H9 (cell line): ENCODE data around the gene SLC34A3. TPM values are rescaled to one million over a fixed set of nuclear protein-coding genes. Genes with fewer than 3 reads are reported as not detected.

Experiments used
- DNase-seq: peaks from one replicate; pipeline ENCODE4 v3.0.0-alpha.2; 2017
- H2AFZ ChIP-seq: one replicate; pipeline ENCODE4 v1.6.1; 2013; ENCODE audit warnings: mild to moderate bottlenecking, low read length, control low read depth, moderate library complexity
- H2AK5ac ChIP-seq: 2 replicates; pipeline ENCODE4 v1.6.1; 2013; ENCODE audit warnings: low read length, control low read depth, mixed read lengths; ENCODE audit not compliant: insufficient read length
- H2BK120ac ChIP-seq: one replicate; pipeline ENCODE4 v1.6.1; 2013; ENCODE audit warnings: low read depth, mild to moderate bottlenecking, low read length, control low read depth, inconsistent platforms; ENCODE audit not compliant: poor library complexity, severe bottlenecking
- H2BK12ac ChIP-seq: 2 replicates; pipeline ENCODE4 v1.6.1; 2013; ENCODE audit warnings: low read length, control low read depth, mixed read lengths, low read depth; ENCODE audit not compliant: insufficient read length
- H2BK15ac ChIP-seq: 2 replicates; pipeline ENCODE4 v1.6.1; 2013; ENCODE audit warnings: low read depth, low read length, control low read depth
- H2BK20ac ChIP-seq: one replicate; pipeline ENCODE4 v1.6.1; 2013; ENCODE audit warnings: low read depth, mild to moderate bottlenecking, low read length, control low read depth, inconsistent platforms; ENCODE audit not compliant: poor library complexity, severe bottlenecking
- H2BK5ac ChIP-seq: 2 replicates; pipeline ENCODE4 v1.6.1; 2013; ENCODE audit warnings: low read length, control low read depth, mixed read lengths; ENCODE audit not compliant: insufficient read length
- H3K14ac ChIP-seq: 2 replicates; pipeline ENCODE4 v1.6.1; 2013; ENCODE audit warnings: low read length, control low read depth; ENCODE audit not compliant: insufficient read depth
- H3K18ac ChIP-seq: 2 replicates; pipeline ENCODE4 v1.6.1; 2013; ENCODE audit warnings: low read depth, mild to moderate bottlenecking, mixed read lengths, low read length, control low read depth; ENCODE audit not compliant: insufficient read length
- H3K23ac ChIP-seq: 2 replicates; pipeline ENCODE4 v1.6.1; 2013; ENCODE audit warnings: low read length, control low read depth, mixed read lengths, low read depth; ENCODE audit not compliant: insufficient read length
- H3K23me2 ChIP-seq: 2 replicates; pipeline ENCODE4 v1.6.1; 2013; ENCODE audit warnings: low read depth, mild to moderate bottlenecking, mixed read lengths, low read length, control low read depth; ENCODE audit not compliant: insufficient read length, poor library complexity, severe bottlenecking
- H3K27ac ChIP-seq: 2 replicates; pipeline ENCODE4 v1.5.1; 2013; ENCODE audit warnings: low read length, control low read depth, mixed read lengths, low read depth; ENCODE audit not compliant: insufficient read length
- H3K27me3 ChIP-seq: 2 replicates; pipeline ENCODE4 v1.6.1; 2013; ENCODE audit warnings: low read length, control low read depth, inconsistent platforms; ENCODE audit not compliant: insufficient read depth
- H3K4ac ChIP-seq: 2 replicates; pipeline ENCODE4 v1.6.1; 2013; ENCODE audit warnings: low read depth, mild to moderate bottlenecking, control low read depth, inconsistent platforms, low read length, moderate library complexity
- H3K4me1 ChIP-seq: 2 replicates; pipeline ENCODE4 v1.6.1; 2013; ENCODE audit warnings: low read length, control low read depth, inconsistent platforms; ENCODE audit not compliant: insufficient read depth
- H3K4me2 ChIP-seq: 2 replicates; pipeline ENCODE4 v1.6.1; 2013; ENCODE audit warnings: low read length, control low read depth, mixed read lengths; ENCODE audit not compliant: insufficient read length, insufficient read depth
- H3K56ac ChIP-seq: 2 replicates; pipeline ENCODE4 v1.6.1; 2013; ENCODE audit warnings: low read depth, mild to moderate bottlenecking, mixed read lengths, low read length, control low read depth; ENCODE audit not compliant: insufficient read length
- H3K79me1 ChIP-seq: 2 replicates; pipeline ENCODE4 v1.6.1; 2013; ENCODE audit warnings: low read depth, mild to moderate bottlenecking, moderate library complexity, low read length, control low read depth, inconsistent platforms; ENCODE audit not compliant: insufficient read depth, poor library complexity, severe bottlenecking
- H3K79me2 ChIP-seq: 2 replicates; pipeline ENCODE4 v1.6.1; 2013; ENCODE audit warnings: low read length, control low read depth, inconsistent platforms; ENCODE audit not compliant: insufficient read depth
- H3K9ac ChIP-seq: 2 replicates; pipeline ENCODE4 v1.6.1; 2013; ENCODE audit warnings: low read length, control low read depth, mixed read lengths; ENCODE audit not compliant: insufficient read length; ENCODE audit errors: extremely low read depth
- H3K9me3 ChIP-seq: one replicate; pipeline ENCODE4 v1.6.1; 2013; ENCODE audit warnings: low read depth, low read length, inconsistent platforms; ENCODE audit not compliant: control insufficient read depth
- H3T11ph ChIP-seq: one replicate; pipeline ENCODE4 v1.6.1; 2013; ENCODE audit warnings: mild to moderate bottlenecking, low read length, control low read depth, inconsistent platforms
- H4K20me1 ChIP-seq: one replicate; pipeline ENCODE4 v1.6.1; 2013; ENCODE audit not compliant: control insufficient read depth, insufficient read length, insufficient read depth
- H4K5ac ChIP-seq: 2 replicates; pipeline ENCODE4 v1.6.1; 2013; ENCODE audit warnings: low read depth, mild to moderate bottlenecking, mixed read lengths, low read length, control low read depth; ENCODE audit not compliant: insufficient read length
- H4K8ac ChIP-seq: replicated peaks from 2 replicates; pipeline ENCODE4 v1.6.1; 2013; ENCODE audit warnings: low read length, control low read depth, mixed read lengths, low read depth; ENCODE audit not compliant: insufficient read length
- H4K91ac ChIP-seq: 2 replicates; pipeline ENCODE4 v1.6.1; 2013; ENCODE audit warnings: low read depth, mild to moderate bottlenecking, moderate library complexity, mixed read lengths, low read length, control low read depth; ENCODE audit not compliant: insufficient read length
- H3K27ac Mint-ChIP-seq, 3 experiments: 2 replicates in 2 of 3; 3 replicates in 1 of 3; pipeline ENCODE4 v1.8.0; 2020 to 2021; ENCODE audit warnings: mixed read lengths in 3 of 3, mild to moderate bottlenecking in 1 of 3, moderate library complexity in 1 of 3
- H3K27me3 Mint-ChIP-seq: 2 replicates; pipeline ENCODE4 v1.8.0; 2021; ENCODE audit warnings: low read depth, mild to moderate bottlenecking, moderate library complexity, mixed read lengths
- H3K36me3 Mint-ChIP-seq, 3 experiments: 2 replicates in 2 of 3; 3 replicates in 1 of 3; pipeline ENCODE4 v1.8.0; 2020 to 2021; ENCODE audit warnings: low read depth in 3 of 3, mixed read lengths in 3 of 3; ENCODE audit not compliant: insufficient read depth in 1 of 3
- H3K4me1 Mint-ChIP-seq, 2 experiments: 2 replicates each; pipeline ENCODE4 v1.8.0; 2020; ENCODE audit warnings: mixed read lengths in 2 of 2
- H3K4me3 Mint-ChIP-seq, 2 experiments: 2 replicates in 1 of 2; 3 replicates in 1 of 2; pipeline ENCODE4 v1.8.0; 2020 to 2021; ENCODE audit warnings: mild to moderate bottlenecking in 2 of 2, mixed read lengths in 2 of 2, moderate library complexity in 1 of 2
- H3K9me3 Mint-ChIP-seq, 2 experiments: 2 replicates in 1 of 2; 3 replicates in 1 of 2; pipeline ENCODE4 v1.8.0; 2020; ENCODE audit warnings: mild to moderate bottlenecking in 2 of 2, mixed read lengths in 2 of 2, moderate library complexity in 1 of 2
- WGBS: extraction: QIAGEN DNeasy Blood & Tissue Kit; methylation state at CpG from one replicate; pipeline ENCODE4 v1.1.7; 2013; ENCODE audit warnings: missing lambda C conversion rate, low lambda C conversion rate, mixed read lengths; ENCODE audit not compliant: insufficient read length; ENCODE audit errors: extremely low coverage; 5-methylcytosine and 5-hydroxymethylcytosine counted together
- total RNA-seq: library from RNA; stranded (reverse); gene quantifications from 2 replicates; pipeline ENCODE4 v1.2.1, GENCODE V29; 2021
- TF ChIP-seq, protein P1 (sequence below): fragments of 200-600 bp; sonication (generic); conservative IDR thresholded peaks from 3 replicates; pipeline ENCODE4 v1.8.0; 2021; ENCODE audit warnings: antibody characterized with exemption, mild to moderate bottlenecking

The SLC34A3 gene
- total RNA-seq, 1 experiment from 2014 or later = not detected

GRCh38 chr9:137256856-137257255 is 26.2 kb downstream of the SLC34A3 start:
- Histone ChIP-seq H4K5ac (no peak overlapping the region), H3K9me3 (no peaks in the 10 kb centered on the region), H2AFZ (no peak overlapping the region), H3K79me2 (peaks cover 6% of the 10 kb centered on the region; the same call in 1 of the 2 replicates), H2BK12ac (no peak overlapping the region), H4K20me1 (no peaks in the 10 kb centered on the region), H3K79me1 (peaks cover 5% of the 10 kb centered on the region), H3T11ph (no peak overlapping the region), H4K91ac (no peak overlapping the region), H3K4ac (no peak overlapping the region), H3K14ac (no peak overlapping the region), H3K9ac (no peak overlapping the region), H2BK15ac (no peak overlapping the region), H3K27ac (no peak overlapping the region), H2BK20ac (no peak overlapping the region), H3K23me2 (peaks cover 14% of the 10 kb centered on the region), H3K4me2 (no peak overlapping the region), H3K23ac (no peak overlapping the region), H2BK5ac (no peak overlapping the region), H2AK5ac (no peak overlapping the region), H3K18ac (no peak overlapping the region), H2BK120ac (no peak overlapping the region), H3K4me1 (no peaks in the 10 kb centered on the region), H3K27me3 (no peaks in the 10 kb centered on the region), H4K8ac (no peak overlapping the region), H3K56ac (no peak overlapping the region)
- Mint-ChIP-seq H3K9me3 (no peaks in the 10 kb centered on the region; a peak in 1 of 5 replicates), H3K4me1 (peaks cover 6 to 18% of the 10 kb centered on the region in 2 experiments), H3K4me3 (peak overlapping the region; percentile 84 to 91), H3K27ac (no peak overlapping the region), H3K36me3 (peaks cover 16 to 27% (median 25%) of the 10 kb centered on the region in 3 experiments; a peak in 6 of 7 replicates), H3K27me3 (no peaks in the 10 kb centered on the region)
- no peak for DNase-seq
- WGBS = no CpG with 5 or more reads among the region's 15 CpGs
- TF ChIP-seq, protein P1, sequence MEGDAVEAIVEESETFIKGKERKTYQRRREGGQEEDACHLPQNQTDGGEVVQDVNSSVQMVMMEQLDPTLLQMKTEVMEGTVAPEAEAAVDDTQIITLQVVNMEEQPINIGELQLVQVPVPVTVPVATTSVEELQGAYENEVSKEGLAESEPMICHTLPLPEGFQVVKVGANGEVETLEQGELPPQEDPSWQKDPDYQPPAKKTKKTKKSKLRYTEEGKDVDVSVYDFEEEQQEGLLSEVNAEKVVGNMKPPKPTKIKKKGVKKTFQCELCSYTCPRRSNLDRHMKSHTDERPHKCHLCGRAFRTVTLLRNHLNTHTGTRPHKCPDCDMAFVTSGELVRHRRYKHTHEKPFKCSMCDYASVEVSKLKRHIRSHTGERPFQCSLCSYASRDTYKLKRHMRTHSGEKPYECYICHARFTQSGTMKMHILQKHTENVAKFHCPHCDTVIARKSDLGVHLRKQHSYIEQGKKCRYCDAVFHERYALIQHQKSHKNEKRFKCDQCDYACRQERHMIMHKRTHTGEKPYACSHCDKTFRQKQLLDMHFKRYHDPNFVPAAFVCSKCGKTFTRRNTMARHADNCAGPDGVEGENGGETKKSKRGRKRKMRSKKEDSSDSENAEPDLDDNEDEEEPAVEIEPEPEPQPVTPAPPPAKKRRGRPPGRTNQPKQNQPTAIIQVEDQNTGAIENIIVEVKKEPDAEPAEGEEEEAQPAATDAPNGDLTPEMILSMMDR = no peak
